GM12892 (cell line): Measurements from ENCODE around the gene CLDN25.

Experiments
- POLR2A ChIP-seq: IDR thresholded peaks from 2 replicates; pipeline ENCODE4 v1.6.1; 2011; ENCODE audit warnings: low read depth, low read length, control low read depth
- POLR2AphosphoS5 ChIP-seq: IDR thresholded peaks from 2 replicates; pipeline ENCODE4 v1.6.1; 2011; ENCODE audit warnings: low read depth, low read length, control low read depth
- TAF1 ChIP-seq: IDR thresholded peaks from 2 replicates; pipeline ENCODE4 v1.6.1; 2011; ENCODE audit warnings: low read depth, mild to moderate bottlenecking, control low read depth, low read length, borderline replicate concordance

DNA sequence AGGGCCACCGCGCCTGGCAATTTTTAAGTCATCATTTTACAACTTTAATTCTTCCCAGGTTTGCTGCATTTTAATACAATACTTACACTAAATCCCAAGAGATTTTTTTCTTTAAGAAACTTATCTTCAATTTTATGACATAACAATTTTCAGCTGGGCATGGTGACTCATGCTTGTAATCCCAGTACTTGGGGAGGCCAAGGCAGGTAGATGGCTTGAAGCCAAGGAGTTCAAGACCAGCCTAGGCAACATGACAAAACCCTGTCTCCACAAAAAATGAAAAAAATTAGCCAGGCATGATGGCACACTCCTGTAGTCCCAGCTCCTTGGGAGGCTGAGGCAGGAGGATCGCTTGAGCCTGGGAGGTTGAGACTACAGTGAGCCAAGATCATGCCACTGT, 38.8 kb downstream of the CLDN25 start:
- no peak for TF ChIP-seq POLR2A
- TF ChIP-seq POLR2AphosphoS5 = no peak
- no peak for TF ChIP-seq TAF1
